NCI-H524 treated with DMSO at 0.1 percent for 48 hours (cell line): ENCODE data around the gene SLC49A3.
"Not testable (repeated sequence)": the region's sequence is repeated elsewhere in the genome, so short reads cannot be mapped to it uniquely, and the experiment has no call there.

ENCODE experiments used
- DNase-seq: peaks from one replicate; lab custom pipeline; 2025; lab: John Stamatoyannopoulos, UW

Gene SLC49A3

GRCh38 chr4:654503-654845 is 34.5 kb downstream of the SLC49A3 start:
- DNase-seq: no peak

GRCh38 chr4:653831-654502 is 35.0 kb downstream of the SLC49A3 start:
- DNase-seq: no peak

- DNase-seq: no peak
Observed at GRCh38 chr4:653080-653821, 35.7 kb downstream of the SLC49A3 start.

DNA sequence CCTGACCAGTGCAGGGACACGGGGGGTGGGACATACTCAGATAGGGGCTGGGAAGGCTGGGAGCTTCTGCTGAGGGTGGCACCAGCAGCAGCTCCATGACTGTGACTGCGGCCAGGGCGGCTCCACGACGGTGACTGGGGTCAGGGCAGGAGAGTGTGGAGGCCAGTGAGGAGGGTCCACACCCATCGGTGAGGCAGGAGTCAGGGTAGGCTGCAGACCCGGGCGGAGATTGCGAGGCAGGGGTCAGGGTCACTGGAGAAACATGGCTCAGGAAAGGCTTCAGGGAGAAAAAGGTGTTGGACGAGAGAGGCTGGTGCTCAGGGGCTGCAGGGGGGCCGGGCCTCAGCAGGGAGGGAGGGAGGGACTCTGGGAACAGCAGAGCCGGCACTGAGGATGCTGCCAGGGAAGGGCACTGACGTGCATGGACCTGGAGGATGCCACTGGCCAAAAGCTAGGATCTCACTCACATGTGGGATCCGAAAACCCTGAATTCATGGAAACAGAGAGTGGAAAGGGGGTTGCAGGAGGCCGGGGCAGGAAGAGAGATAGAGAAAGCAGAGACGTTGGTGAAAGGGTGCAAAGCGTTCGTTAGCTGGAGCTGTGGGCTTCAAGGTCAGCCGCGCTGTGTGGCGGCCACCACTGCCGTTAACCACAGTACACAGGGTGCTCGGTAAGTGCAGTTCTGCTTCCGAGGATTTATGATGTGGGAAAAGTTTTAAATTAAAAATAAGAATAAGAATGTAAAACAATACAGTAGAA is 36.9 kb downstream of the SLC49A3 start:
- no peak for DNase-seq

DNA sequence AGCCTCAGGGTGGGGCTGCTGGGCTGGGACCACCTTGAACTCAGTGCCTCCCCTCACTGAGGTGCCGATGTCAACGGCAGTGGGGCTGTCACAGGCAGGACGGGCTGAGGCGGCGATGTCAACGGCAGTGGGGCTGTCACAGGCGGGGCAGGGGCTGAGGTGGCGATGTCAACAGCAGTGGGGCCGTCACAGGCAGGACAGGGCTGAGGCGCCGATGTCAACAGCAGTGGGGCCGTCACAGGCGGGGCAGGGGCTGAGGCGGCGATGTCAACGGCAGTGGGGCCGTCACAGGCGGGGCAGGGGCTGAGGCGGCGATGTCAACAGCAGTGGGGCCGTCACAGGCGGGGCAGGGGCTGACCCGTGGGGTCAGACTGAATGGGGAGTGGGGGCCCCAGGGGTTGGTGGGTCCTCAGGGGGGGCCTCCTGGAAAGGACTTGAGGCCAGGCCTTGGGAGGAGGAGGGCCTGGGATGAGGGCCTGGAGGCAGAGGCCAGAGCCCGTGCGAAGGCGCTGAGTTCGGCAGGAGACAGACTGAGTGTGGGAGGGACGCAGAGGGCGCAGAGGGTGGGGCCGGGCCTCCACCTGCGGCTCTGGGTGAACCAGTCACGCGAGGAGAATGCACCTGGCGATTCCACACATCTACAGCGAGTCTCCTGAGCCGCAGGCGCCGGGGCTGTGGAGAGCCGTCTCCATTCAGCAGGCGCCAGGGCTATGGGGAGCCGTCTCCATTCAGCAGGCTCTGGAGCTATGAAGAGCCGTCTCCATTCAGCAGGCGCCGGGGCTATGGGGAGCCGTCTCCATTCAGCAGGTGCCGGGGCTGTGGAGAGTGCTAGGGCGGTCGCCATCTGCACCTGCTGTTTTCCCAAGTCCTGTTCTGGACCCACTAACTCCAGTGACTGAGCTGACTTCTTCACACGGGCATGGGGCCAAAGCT is 37.7 kb downstream of the SLC49A3 start:
- DNase-seq: no peak

GRCh38 chr4:650461-650860 is 38.5 kb downstream of the SLC49A3 start:
- no peak for DNase-seq

- DNase-seq: no peak
Observed at GRCh38 chr4:649751-650310, 39.1 kb downstream of the SLC49A3 start.

DNA sequence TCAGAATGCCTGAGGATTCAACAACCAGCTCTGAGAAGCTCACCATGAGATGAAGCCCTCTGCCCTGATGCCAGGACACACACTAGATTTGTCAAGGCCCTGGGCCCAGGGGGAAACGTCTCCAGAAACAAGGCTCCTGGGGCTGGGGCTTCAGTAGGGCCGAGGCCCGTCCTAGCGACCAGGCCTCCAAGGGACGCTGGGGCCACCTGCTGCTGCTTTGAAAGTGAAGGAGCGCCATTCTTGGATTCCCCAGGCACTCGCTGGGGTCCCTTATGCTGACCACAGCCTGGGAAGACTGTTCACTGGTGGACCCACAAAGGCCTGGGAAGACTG is 39.7 kb downstream of the SLC49A3 start:
- DNase-seq: no peak

GRCh38 chr4:648579-649292 is 40.2 kb downstream of the SLC49A3 start:
- DNase-seq: peak; percentile 6

DNA sequence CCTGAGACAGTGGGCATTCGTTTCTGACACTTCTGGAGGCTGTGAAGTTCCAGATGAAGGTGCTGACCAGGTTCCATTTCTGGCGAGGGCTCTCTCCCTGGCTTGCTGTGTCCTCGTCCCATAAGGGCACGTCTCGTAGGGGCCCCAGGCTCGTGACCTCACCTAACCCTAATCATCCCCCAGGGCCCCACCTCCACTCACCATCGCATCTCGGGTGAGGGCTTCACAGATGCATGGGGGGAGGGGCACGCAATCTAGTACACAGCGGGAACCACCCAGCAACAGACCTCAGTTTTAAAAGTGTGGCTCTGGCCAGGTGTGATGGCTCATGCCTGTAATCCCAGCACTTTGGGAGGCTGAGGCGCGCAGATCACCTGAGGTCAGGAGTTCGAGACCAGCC is 41.5 kb downstream of the SLC49A3 start:
- DNase-seq: no peak

DNA sequence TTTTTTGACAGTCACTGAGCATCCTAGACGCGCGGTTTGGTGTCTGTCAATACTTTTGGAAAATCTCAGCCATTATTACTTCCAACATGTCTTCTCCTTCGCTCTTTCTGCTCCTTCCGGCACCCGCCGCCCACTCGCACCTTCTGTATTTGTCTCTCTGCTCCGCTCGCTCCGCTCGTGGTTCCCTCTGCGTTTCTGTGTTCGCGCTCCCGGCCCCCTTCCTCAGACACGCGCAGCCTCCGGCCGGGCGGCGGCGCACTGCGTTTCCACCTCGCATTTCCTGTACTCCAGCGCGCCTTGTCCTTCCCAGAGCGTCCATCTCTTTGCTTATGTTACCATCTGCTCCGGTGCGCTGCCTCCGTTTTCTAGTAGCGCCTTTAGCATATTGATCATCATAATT is 42.5 kb downstream of the SLC49A3 start:
- DNase-seq: no peak

- DNase-seq: not testable (repeated sequence)
Observed at GRCh38 chr4:642366-642765, 46.6 kb downstream of the SLC49A3 start.

DNA sequence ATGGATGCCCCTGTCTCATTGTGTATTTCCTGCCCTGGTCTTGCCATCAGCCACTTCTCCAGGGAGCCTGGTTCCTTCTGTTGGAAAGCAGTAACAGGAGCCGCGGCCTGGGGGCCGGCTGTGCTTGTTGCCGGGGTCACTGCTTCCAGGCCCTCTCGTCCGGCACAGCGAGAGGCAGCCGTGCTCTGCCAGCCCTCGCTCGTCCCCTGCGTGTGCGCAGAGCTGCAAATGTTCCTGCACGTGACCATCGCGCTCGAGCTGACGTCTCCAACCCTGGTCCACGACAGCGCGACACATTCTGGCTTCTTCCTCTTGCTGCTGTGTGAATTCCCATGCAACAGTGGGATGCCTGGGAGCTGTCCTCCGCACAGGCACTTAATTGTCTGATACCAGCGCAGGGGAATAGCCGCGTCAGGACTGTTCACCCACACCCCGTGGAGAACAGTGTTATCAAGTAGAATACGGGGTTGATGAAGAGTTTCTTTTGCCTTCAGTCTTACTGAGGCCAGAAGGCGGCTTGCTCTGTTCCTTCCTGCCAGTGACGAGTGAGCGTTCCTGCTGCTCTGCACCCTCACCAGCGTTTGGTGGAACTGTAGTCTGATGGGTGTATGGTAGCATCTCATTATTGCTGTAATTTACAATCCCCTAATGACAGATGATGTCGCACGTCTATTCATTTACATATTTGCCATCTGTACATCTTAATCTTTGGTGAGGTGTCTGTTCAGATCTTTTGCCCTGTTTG is 51.2 kb downstream of the SLC49A3 start:
- peak; percentile 65 for DNase-seq

- DNase-seq: no peak
Observed at GRCh38 chr4:636628-637159, 52.3 kb downstream of the SLC49A3 start.

GRCh38 chr4:635851-636627 is 52.9 kb downstream of the SLC49A3 start:
- no peak for DNase-seq

GRCh38 chr4:635066-635835 is 53.7 kb downstream of the SLC49A3 start:
- DNase-seq: not testable (repeated sequence)

DNA sequence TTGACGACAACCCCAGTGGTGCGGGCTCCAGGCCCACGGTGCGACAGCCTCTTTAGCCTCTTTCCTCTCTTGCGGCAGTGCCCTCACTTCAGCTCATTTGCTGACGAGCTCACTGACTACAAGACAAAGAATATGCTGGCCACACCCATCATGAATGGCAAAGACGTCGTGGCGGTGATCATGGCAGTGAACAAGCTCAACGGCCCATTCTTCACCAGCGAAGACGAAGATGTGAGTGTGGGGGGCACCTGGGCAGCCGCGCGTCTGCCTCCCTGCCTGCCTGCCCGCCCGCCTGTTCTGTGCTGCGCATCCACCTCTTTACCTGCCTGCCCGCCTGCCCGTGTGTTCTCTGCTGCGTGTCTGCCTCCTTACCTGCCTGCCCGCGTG is 54.4 kb downstream of the SLC49A3 start:
- DNase-seq: no peak

GRCh38 chr4:633976-634598 is 54.9 kb downstream of the SLC49A3 start:
- DNase-seq: no peak
